ENCODE data around the gene RPS28.

The RPS28 gene

DNA sequence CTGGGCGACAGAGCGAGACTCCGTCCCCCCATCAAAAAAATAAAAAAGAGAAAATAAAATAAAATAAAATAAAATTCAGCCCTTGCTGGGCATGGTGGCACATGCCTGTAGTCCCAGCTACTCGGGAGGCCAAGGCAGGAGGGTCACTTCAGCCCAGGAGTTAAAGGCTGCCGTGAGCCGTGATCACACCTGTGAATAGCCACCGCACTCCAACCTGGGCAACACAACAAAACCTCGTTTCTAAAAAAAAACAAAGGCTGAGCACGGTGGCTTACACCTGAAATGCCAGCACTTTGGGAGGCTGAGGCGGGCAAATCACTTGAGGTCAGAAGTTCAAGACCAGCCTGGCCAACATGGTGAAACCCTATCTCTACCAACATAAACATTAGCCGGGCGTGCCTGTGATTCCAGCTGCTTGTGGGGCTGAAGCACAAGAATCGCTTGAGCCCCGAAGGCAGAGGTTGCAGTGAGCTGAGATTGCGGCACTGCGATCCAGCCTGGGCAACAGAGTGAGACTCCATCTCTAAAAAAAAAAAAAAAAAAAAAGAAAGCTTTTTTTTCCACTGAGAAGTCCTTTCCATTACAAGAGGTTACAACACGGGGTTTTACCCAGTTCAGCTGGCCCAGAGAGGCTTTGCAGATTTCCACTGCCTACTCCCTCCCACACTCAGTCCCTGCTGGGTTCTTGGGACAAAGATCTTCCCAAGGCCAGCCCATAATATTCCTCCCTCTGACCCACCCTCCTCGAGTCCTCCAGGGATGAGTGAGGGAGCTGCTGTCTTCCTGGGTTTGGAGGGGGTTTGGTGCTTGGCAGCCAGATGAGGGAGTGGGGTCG, 49.1 kb downstream of the RPS28 start:
- no peak overlapping the region for H3K27ac ChIP-seq
- H3K4me3 ChIP-seq (ENCODE audit: low read depth, low read length) = no peak overlapping the region
- TF ChIP-seq, protein P1, sequence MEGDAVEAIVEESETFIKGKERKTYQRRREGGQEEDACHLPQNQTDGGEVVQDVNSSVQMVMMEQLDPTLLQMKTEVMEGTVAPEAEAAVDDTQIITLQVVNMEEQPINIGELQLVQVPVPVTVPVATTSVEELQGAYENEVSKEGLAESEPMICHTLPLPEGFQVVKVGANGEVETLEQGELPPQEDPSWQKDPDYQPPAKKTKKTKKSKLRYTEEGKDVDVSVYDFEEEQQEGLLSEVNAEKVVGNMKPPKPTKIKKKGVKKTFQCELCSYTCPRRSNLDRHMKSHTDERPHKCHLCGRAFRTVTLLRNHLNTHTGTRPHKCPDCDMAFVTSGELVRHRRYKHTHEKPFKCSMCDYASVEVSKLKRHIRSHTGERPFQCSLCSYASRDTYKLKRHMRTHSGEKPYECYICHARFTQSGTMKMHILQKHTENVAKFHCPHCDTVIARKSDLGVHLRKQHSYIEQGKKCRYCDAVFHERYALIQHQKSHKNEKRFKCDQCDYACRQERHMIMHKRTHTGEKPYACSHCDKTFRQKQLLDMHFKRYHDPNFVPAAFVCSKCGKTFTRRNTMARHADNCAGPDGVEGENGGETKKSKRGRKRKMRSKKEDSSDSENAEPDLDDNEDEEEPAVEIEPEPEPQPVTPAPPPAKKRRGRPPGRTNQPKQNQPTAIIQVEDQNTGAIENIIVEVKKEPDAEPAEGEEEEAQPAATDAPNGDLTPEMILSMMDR (IDR thresholded peaks at IDR 0.05; ENCODE audit: low read depth, low read length) = no peak
- no peaks in the 10 kb centered on the region for H3K27me3 ChIP-seq (ENCODE audit: insufficient read depth, low read depth, severe bottlenecking)
- no peaks in the 10 kb centered on the region for H3K9me3 ChIP-seq (ENCODE audit: severe bottlenecking)
- no peaks in the 10 kb centered on the region; the same call in 1 of the 2 replicates for H3K36me3 ChIP-seq
- no peak for DNase-seq

DNA sequence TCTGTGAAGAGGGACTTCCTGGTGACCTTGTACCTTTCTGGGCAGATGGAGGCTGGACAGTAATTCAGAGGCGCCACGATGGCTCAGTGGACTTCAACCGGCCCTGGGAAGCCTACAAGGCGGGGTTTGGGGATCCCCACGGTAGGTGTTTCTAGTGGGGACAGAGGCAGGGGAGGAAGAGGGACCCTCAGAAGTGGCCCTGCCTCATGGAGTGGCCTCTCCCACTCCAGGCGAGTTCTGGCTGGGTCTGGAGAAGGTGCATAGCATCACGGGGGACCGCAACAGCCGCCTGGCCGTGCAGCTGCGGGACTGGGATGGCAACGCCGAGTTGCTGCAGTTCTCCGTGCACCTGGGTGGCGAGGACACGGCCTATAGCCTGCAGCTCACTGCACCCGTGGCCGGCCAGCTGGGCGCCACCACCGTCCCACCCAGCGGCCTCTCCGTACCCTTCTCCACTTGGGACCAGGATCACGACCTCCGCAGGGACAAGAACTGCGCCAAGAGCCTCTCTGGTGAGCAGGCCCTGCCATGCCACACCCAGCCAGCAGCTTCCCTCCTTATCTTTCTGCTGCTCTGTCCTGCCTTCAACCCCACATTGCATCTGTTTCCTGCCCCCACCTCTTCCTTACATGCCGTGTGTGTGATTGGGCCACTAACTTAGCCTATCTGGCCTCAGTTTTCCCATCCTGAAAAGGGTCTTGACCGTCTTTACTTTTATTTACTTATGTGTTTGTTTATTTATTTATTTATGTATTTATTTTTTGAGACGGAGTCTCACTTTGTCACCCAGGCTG, 49.9 kb downstream of the RPS28 start:
- Histone ChIP-seq H3K4me3 (ENCODE audit: low read depth, low read length) (no peak overlapping the region), H3K36me3 (no peaks in the 10 kb centered on the region; the same call in 1 of the 2 replicates), H3K27me3 (ENCODE audit: insufficient read depth, low read depth, severe bottlenecking) (no peaks in the 10 kb centered on the region), H3K27ac (no peak overlapping the region), H3K9me3 (ENCODE audit: severe bottlenecking) (no peaks in the 10 kb centered on the region)
- no peak for DNase-seq
- TF ChIP-seq, protein P1 (IDR thresholded peaks at IDR 0.05; ENCODE audit: low read depth, low read length) = no peak

All from WERI-Rb-1 (cell line).